RPMI7951 (cell line): ENCODE measurements around the gene AIFM1. TPM values are rescaled to one million over a fixed set of nuclear protein-coding genes. Genes with fewer than 3 reads are reported as not detected.

Source experiments
- DNase-seq: peaks from one replicate; pipeline ENCODE4 v3.0.0-alpha.2; 2012; ENCODE audit warnings: low read depth
- total RNA-seq: library from RNA; depleted of rRNA; stranded (reverse); fragments of >200 nt; shearing (Covaris generic); gene quantifications from 2 replicates; pipeline ENCODE4 v1.2.3, GENCODE V29; 2014

The AIFM1 gene
- total RNA-seq, 1 experiment from 2014 or later = 17.3 TPM

GRCh38 chrX:130170752-130171445 lies 5.3 kb upstream of the AIFM1 start:
- peak; percentile 50 for DNase-seq

DNA sequence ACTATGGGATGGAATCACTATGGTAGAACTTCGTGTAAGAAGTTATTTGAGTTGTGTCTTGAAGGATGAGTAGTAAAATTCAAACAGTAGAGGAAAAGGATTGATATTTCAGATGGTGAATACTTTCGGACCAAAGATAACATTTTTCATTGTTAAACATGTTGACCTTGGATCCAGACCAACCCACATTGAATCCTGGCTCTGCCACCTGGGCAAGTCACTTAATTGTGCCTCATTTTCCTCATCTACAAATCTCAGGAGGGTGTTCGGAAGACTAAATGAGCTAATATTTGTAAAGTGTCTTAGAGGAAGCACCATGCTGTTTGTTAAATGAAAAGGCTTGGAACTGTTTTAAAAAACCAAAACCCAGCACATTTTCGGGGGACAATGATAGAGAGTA lies 1.4 kb upstream of the AIFM1 start:
- no peak for DNase-seq

DNA sequence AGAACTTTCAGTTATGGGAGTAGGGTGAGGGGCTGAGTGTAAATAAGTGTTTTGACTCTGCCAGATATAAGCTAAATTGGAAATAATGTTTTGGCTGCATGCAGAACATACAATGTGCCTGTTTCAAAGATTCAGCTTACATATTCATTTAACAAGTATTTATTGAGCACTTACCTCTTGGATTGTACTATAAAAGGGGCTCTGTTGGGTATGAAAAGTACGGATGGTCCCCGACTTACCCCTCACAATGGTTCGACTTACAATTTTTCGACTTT lies 799 bp upstream of the AIFM1 start:
- no peak for DNase-seq

DNA sequence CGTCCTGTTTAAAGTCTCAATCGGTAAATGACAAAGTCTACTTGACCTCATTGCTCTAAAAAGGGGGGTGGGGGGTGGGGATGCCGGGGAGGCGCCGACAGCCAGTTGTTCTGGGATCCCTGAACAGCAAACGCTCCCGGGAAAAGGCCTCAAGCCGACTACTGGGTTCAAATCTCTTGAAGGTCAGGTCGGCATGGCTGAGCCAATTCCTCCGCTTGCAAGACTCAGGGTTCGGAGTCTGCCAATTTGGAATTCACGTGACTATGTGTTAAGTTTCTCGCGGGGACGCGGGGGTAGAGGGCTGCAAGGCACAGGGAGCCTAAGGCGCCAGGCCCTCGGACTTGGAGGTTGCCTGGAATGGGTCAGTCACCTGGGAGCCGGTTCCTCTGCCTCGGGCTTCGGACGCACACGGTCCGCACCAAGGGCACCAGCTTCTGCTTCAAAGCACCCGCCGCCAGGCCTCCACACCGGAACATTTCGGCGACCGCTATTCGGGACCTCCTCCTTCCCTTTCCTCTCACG lies 399 bp downstream of the AIFM1 start:
- DNase-seq = no peak

DNA sequence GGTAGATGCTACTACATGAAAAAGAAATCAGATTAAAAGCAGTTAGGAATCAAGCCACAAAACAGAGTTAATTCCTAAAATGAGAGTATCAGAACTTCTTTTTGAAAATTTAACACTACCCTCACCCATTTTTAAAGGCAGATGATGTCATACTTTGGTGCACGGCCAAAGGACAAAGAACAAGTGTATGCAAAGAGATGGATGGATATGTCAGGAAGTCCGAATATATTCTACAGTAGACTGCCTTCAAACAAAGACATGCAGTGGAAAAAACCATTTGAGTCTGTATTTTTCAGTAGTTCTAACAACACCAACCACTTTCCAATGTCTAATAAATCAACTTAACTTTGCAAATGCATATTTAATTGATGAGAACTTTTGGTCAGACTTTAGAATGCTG lies 2.2 kb downstream of the AIFM1 start:
- no peak for DNase-seq

GRCh38 chrX:130162094-130162735 lies 3.4 kb downstream of the AIFM1 start:
- no peak for DNase-seq

DNA sequence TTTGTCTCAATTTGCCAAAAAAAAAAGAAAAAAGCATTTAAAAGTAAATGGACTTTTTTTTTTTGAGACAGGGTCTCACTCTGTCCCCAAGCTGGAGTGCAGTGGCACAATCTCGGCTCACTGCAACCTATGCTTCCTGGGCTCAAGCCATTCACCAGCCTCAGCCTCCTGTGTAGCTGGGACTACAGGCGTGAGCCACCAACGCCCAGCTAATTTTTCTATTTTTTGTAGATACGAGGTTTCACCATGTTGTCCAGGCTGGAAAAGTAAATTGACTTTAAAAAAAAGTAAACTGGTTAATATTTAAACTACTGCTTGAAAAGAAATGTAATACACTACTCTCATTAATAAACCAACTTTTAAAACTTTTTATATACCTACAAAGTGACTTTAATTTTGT lies 5.9 kb downstream of the AIFM1 start:
- no peak for DNase-seq

- DNase-seq = no peak
Measured at GRCh38 chrX:130158311-130158710, 7.3 kb downstream of the AIFM1 start.

- DNase-seq = no peak
Measured at GRCh38 chrX:130155564-130155963, 10.1 kb downstream of the AIFM1 start.

- DNase-seq = no peak
Measured at GRCh38 chrX:130147631-130148030, 18.0 kb downstream of the AIFM1 start.

DNA sequence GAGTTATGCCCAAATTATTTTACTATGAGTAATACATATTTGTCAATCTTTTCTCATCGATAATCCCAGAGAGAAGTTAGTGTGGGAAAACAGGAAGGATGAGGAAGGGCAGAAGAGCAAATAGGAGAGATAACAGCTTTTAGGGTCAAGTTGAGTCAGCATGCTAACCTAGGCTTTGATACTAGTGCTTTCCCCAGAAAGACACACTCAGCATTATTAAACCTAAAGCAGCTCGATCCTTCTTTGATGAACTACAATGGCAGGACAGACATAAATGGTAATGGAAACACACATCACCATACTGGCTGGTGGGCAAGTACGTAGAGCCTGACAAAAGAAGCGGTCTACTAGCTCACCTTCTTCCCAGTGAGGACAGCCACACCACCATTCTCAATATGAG lies 20.5 kb downstream of the AIFM1 start:
- no peak for DNase-seq

DNA sequence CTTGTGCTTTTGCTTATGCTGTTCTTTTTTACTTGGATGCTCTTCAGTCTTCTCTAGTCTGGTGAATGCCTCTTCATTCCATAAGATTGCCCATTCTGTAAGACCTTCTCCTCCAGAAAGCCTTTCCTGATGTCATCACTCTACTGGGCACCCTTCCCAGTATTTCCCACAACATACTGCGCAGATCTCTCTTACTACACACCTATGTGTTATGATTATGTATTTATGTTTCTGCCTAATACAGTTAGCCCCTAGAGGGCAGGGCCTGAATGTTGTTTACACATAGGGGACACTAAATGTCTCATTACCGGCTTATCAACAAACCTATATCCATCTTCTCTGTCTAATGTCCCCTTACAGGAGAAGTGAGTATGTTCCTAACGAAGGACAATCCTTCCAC lies 21.1 kb downstream of the AIFM1 start:
- no peak for DNase-seq

GRCh38 chrX:130139474-130140201 lies 26.0 kb downstream of the AIFM1 start:
- no peak for DNase-seq

DNA sequence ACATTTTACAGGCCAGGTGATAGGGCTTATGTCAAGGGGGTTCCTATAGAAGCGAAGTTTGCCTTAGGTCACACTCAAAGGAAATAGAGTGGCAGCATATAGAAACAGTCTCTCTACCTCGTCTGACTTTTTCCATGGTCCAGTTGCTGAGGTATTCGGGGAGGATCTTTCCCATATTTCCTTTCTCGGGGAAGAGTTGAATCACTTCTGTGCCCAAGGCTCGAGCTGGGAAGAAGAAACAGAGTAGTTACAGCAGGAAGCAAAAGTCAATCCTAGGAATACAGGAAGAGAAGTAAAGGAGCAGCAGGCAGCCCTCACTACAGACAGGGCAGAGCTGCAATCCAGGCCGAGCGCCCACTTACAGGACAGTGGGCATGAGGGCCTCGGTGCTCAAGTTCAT lies 28.7 kb downstream of the AIFM1 start:
- no peak for DNase-seq

DNA sequence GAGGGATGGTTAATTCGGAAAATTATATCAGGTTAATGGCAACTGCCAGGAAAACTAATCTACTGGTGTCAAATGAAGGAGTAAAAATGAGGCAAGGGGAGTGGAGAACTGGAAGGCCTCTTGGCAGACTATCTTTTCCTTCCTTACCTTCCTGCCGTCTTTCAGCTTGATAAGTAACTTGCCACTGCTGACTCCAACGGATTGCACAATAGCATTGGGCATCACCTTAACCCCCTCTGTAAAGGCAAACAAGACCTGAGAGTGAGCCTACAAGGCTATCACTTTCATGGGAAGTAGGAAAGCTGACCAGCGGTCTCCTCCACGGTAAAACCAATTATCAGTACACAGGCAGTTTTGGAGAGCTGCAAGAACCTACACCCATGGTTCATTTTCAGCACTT lies 29.1 kb downstream of the AIFM1 start:
- no peak for DNase-seq

- DNase-seq = no peak
Measured at GRCh38 chrX:130130990-130131389, 34.7 kb downstream of the AIFM1 start.

DNA sequence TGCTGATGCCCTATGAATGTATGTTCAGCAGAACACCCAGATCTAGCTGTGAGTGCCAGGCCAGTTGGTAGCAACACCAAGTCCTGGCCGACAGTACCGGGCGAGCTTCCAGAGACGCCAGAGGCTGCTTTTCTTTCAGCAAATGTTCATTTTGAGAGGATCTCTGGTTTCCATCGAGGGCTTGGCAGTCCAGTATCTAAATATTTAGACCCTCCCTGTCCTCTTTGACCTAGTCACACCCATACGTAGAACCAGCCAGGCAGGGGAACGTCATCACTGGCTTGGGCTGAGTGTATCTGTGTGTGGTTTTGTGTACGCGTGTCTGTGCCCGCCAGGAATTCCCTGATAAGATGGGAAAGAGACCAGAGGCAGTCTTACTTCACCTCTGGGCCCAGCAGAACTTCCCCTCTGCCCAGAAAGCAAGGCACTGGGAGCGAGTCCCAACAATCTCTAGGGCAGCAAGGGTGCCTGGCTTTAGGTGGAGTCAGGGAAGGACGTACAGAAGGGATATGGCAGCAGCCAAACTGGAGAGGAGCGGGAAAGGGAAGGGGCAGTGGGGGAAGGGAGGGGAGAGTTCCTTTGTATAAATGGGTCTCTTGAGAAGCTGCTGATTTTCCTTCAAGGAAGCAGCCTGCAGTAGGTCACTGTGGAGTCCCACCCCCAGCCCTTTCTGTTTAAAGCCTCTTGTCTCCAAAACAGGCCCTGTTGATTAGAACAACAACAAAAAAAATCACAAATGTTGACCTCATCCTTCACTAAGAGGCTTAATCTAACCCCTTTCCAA lies 40.4 kb downstream of the AIFM1 start:
- no peak for DNase-seq

GRCh38 chrX:130124577-130124976 lies 41.1 kb downstream of the AIFM1 start:
- no peak for DNase-seq

GRCh38 chrX:130121505-130121800 lies 44.2 kb downstream of the AIFM1 start:
- DNase-seq = no peak

DNA sequence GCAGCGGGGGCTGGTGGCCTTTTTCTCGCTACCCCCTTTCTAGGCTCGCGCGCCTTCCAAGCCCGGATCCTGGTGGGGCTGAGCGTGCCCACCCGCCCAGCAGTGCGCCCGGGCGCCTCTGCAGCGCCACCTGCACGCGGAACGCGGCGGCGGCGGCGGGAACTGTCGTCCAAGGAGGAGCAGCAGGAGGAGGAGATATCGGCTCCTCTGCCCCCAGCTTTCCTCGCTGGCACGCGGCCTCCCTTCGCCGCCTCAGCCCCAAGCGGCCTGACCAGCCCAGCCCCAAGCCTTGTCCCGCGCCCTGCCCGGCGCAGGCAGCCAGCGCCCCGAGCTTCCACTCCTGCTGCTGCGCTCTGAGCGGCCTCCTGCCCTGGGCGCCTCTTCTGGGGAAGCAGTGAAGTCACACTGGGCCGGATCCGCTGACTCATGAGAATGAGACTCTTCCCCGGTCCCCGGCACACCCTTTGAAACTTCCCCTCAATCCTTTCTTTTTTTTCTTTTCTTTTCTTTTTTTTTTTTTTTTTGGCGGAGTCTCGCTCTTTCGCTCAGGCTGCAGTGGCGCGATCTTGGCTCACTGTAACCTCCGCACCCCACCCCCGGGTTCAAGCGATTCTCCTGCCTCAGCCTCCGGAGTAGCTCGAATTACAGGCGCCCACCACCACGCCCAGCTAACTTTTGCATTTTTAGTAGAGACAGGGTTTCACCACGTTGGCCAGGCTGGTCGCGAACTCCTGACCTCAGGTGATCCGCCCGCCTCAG lies 44.7 kb downstream of the AIFM1 start:
- peak; percentile 73 for DNase-seq

DNA sequence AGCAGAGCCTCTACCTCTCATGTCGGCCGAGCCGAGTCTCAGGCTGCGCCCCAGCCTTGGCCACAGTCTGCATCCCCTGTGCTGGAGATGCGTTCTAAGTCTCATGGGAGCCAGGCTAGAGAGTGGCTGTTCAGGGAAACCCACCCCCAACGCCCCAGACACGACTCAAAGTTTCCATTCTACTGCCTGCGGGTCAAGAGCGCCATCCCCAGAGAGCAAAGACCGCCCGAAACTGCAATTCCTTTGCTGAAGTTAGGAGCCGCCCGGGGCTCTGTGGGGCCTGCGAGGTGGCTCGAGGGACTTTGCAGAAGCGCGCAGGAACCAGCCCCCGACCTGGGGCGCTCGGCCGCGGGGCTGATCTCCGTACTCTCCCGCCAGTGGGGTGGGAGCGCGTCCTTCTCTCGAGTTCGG lies 45.3 kb downstream of the AIFM1 start:
- no peak for DNase-seq
